Measurements from ENCODE around the gene ABCF2. TPM values are rescaled to one million over a fixed set of nuclear protein-coding genes. Genes with fewer than 3 reads are reported as not detected.

ABCF2 gene
- total RNA-seq, 1 experiment from 2014 or later: 63.7 TPM

DNA sequence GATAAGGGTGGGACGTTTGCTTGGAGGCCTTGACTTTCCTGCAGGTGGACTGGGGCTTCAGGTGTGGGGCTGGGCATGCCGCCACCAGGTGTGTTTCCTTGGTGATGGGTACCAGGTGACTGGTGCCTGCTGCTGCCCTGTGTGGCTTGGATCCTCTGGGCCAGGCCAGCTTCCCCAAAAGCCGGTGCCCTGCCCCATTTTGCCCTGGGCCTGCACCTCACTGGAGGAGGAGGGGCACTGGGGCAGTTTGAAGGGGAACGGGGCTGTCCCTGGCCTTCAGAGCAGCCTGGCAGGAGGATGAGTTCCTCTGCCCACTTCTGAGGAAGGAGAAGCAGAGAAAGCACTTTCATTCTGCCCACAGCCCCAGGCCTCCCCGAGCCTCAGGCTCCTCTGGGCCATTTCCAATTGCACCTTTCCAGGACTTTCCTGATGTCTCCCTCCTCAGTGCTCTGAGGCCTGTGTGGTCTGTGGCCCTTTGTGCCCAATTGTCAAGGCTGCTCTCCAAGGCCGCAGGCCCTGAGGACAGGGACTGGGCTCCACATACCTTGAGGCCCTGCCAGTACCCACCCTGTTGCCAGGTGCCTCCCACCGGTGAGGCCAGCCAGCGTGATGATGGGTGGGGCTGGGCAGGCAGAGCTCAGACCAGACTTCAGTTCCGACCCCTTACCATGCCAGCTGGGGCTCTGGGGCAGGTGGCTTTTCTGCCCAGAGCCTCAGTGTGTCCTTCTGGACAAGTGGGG is 46.8 kb upstream of the ABCF2 start:
- CTCF ChIA-PET: no interaction called here

DNA sequence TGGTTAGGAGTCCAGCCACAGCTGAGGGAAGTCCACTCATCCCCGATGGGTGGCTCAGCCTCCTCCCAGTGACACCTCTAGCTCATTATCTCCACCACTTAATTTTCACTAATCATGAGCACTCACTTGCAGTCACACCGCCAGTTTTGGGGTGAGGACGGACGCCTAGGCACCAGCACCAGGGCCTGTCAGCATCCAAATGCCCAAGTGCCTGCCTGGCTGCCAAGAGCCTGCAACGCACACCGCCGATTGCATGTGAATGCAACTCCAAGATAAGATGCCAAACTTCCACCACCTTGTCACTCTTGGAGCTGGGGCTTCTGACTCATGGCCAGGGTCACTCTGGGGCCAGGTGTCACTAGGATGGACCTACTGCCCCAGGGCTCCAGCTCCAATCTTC is 45.9 kb upstream of the ABCF2 start:
- no peaks in the 10 kb centered on the region for H3K9me3 ChIP-seq (ENCODE audit: control insufficient read depth in 1 of 2, insufficient read depth in 1 of 2, low read depth in 1 of 2, low read length in 2 of 2)
- no peaks in the 10 kb centered on the region for H4K20me1 ChIP-seq (ENCODE audit: insufficient read depth)
- BruUV-seq (replicated peaks): no TSS peak
- POLR2A ChIA-PET: no interaction called here
- no peaks in the 10 kb centered on the region for H3K9me2 ChIP-seq (ENCODE audit: insufficient read depth)
- H3K27me3 ChIP-seq (ENCODE audit: insufficient read depth, low read length): no peaks in the 10 kb centered on the region
- H3K36me3 ChIP-seq (ENCODE audit: control insufficient read depth in 1 of 2, insufficient read depth in 2 of 2, low read length in 2 of 2): no peaks in the 10 kb centered on the region
- DNase-seq (ENCODE audit: low read depth, low spot score) (no peak), ATAC-seq (no peak)
- no peak overlapping the region for H3K9ac ChIP-seq (ENCODE audit: low read length)
- CTCF ChIA-PET: no interaction called here
- H3K4me2 ChIP-seq (ENCODE audit: low read length): no peak overlapping the region
- intact Hi-C loops (cut with micrococcal nuclease): no loop called here
- peaks cover 12 to 17% of the 10 kb centered on the region in 2 experiments; a peak in 3 of 4 replicates for H3K4me1 ChIP-seq (ENCODE audit: control insufficient read depth in 1 of 2, insufficient read depth in 2 of 2, low read length in 2 of 2)
- no peak overlapping the region for H2AFZ ChIP-seq (ENCODE audit: low read depth, low read length, poor library complexity, severe bottlenecking)
- RAD21 ChIA-PET (ENCODE audit: low non-redundant PET in 1 of 2, low total read pairs in 2 of 2, uncharacterized antibody in 2 of 2, unreplicated experiment in 2 of 2): no interaction called here
- TF ChIP-seq ELF1 (IDR thresholded peaks at IDR 0.05; ENCODE audit: borderline replicate concordance, low read depth): no peak
- TF ChIP-seq, protein P1, sequence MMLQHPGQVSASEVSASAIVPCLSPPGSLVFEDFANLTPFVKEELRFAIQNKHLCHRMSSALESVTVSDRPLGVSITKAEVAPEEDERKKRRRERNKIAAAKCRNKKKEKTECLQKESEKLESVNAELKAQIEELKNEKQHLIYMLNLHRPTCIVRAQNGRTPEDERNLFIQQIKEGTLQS (IDR thresholded peaks at IDR 0.05): no peak
- TF ChIP-seq, protein P2, sequence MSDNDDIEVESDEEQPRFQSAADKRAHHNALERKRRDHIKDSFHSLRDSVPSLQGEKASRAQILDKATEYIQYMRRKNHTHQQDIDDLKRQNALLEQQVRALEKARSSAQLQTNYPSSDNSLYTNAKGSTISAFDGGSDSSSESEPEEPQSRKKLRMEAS (IDR thresholded peaks at IDR 0.05): no peak
- TF ChIP-seq FOSL1 (IDR thresholded peaks at IDR 0.05; ENCODE audit: low read depth): no peak
- TF ChIP-seq EGR1 (IDR thresholded peaks at IDR 0.05; ENCODE audit: low read depth): no peak
- no peak for TF ChIP-seq ZNF274 (IDR thresholded peaks at IDR 0.05; ENCODE audit: low read depth, low read length)
- TF ChIP-seq YY1 (IDR thresholded peaks at IDR 0.05; ENCODE audit: extremely low read depth, insufficient replicate concordance, low read depth, low read length): no peak
- TF ChIP-seq POLR2AphosphoS5 (IDR thresholded peaks at IDR 0.05; ENCODE audit: low read depth, low read length): no peak
- TF ChIP-seq JUND (IDR thresholded peaks at IDR 0.05): no peak
- no peak for TF ChIP-seq SP1 (IDR thresholded peaks at IDR 0.05; ENCODE audit: low read depth)
- no peak overlapping the region for H3K27ac ChIP-seq (ENCODE audit: low read depth, low read length)
- no peak overlapping the region for H3K4me3 ChIP-seq (replicated peaks in 1 of 2; ENCODE audit: low read depth in 1 of 2, low read length in 2 of 2)
- no peaks in the 10 kb centered on the region for H3K79me2 ChIP-seq (ENCODE audit: insufficient read depth, low read length)

More for the DNA sequence above, 46.8 kb upstream of the ABCF2 start:
- H3K9ac ChIP-seq (ENCODE audit: low read length): no peak overlapping the region
- intact Hi-C loops (cut with micrococcal nuclease): no loop called here
- H3K9me2 ChIP-seq (ENCODE audit: insufficient read depth): no peaks in the 10 kb centered on the region
- POLR2A ChIA-PET: no interaction called here
- no peaks in the 10 kb centered on the region for H3K27me3 ChIP-seq (ENCODE audit: insufficient read depth, low read length)
- no peak for TF ChIP-seq RAD21 (IDR thresholded peaks at IDR 0.05; ENCODE audit: low read depth)
- no peak for TF ChIP-seq SP1 (IDR thresholded peaks at IDR 0.05; ENCODE audit: low read depth)
- TF ChIP-seq, protein P2 (IDR thresholded peaks at IDR 0.05): no peak
- TF ChIP-seq ZFX (IDR thresholded peaks at IDR 0.05): no peak
- H3K4me3 ChIP-seq (replicated peaks in 1 of 2; ENCODE audit: low read depth in 1 of 2, low read length in 2 of 2): no peak overlapping the region
- H3K79me2 ChIP-seq (ENCODE audit: insufficient read depth, low read length): no peaks in the 10 kb centered on the region
- no peaks in the 10 kb centered on the region for H4K20me1 ChIP-seq (ENCODE audit: insufficient read depth)
- no peaks in the 10 kb centered on the region for H3K9me3 ChIP-seq (ENCODE audit: control insufficient read depth in 1 of 2, insufficient read depth in 1 of 2, low read depth in 1 of 2, low read length in 2 of 2)
- peaks cover 12 to 17% of the 10 kb centered on the region in 2 experiments; a peak in 3 of 4 replicates for H3K4me1 ChIP-seq (ENCODE audit: control insufficient read depth in 1 of 2, insufficient read depth in 2 of 2, low read length in 2 of 2)
- BruUV-seq (replicated peaks): no TSS peak
- no peak for ATAC-seq
- DNase-seq (ENCODE audit: low read depth, low spot score): no peak
- H3K36me3 ChIP-seq (ENCODE audit: control insufficient read depth in 1 of 2, insufficient read depth in 2 of 2, low read length in 2 of 2): no peaks in the 10 kb centered on the region
- H2AFZ ChIP-seq (ENCODE audit: low read depth, low read length, poor library complexity, severe bottlenecking): no peak overlapping the region
- H3K27ac ChIP-seq (ENCODE audit: low read depth, low read length): no peak overlapping the region
- RAD21 ChIA-PET (ENCODE audit: low non-redundant PET in 1 of 2, low total read pairs in 2 of 2, uncharacterized antibody in 2 of 2, unreplicated experiment in 2 of 2): no interaction called here
- no peak overlapping the region for H3K4me2 ChIP-seq (ENCODE audit: low read length)
